IMR-90 (cell line): Measurements from ENCODE around the gene TAS2R50. TPM values are rescaled to one million over a fixed set of nuclear protein-coding genes. Genes with fewer than 3 reads are reported as not detected.
"Not testable (repeated sequence)": the region's sequence is repeated elsewhere in the genome, so short reads cannot be mapped to it uniquely, and the experiment has no call there.

Experiments used
- ATAC-seq: fragments of 200-7000 bp; cut with Tn5 transposase; 2 replicates; pipeline ENCODE4 v1.9.1; 2020; ENCODE audit warnings: low read depth, mild to moderate bottlenecking, moderate library complexity
- BruUV-seq: library from RNA; stranded (reverse); fragments of 400-500 nt; replicated peaks from 2 replicates; lab custom pipeline; 2021; lab: Mats Ljungman, UMichigan
- CTCF ChIA-PET: fragments of 300-600 bp; formaldehyde crosslinking; extraction: SDS; loops from one replicate; lab custom pipeline; 2021; ENCODE audit warnings: antibody characterized with exemption; lab: Yijun Ruan, JAX
- POLR2A ChIA-PET: fragments of 300-600 bp; sonication (Branson Sonifier 250); formaldehyde crosslinking; loops from one replicate; lab custom pipeline; 2022; ENCODE audit warnings: antibody characterized with exemption; ENCODE audit not compliant: unreplicated experiment; lab: Charles Lee
- DNase-seq: peaks from one replicate; pipeline ENCODE4 v3.0.0; 2013
- H2AFZ ChIP-seq: replicated peaks from 2 replicates; pipeline ENCODE3; 2013; ENCODE audit warnings: low read length, mild to moderate bottlenecking; ENCODE audit not compliant: poor library complexity
- H2AK5ac ChIP-seq: 2 replicates; pipeline ENCODE4 v1.6.1; 2013; ENCODE audit warnings: low read depth, low read length, inconsistent platforms
- H2AK9ac ChIP-seq: replicated peaks from 2 replicates; pipeline ENCODE3; 2013; ENCODE audit warnings: mild to moderate bottlenecking, low read depth, low read length, moderate library complexity; ENCODE audit not compliant: poor library complexity
- H2BK120ac ChIP-seq: 2 replicates; pipeline ENCODE4 v1.6.1; 2013; ENCODE audit warnings: low read depth, low read length, inconsistent platforms
- H2BK15ac ChIP-seq: 3 replicates; pipeline ENCODE4 v1.6.1; 2013; ENCODE audit warnings: low read depth, low read length, inconsistent platforms
- H2BK20ac ChIP-seq: 2 replicates; pipeline ENCODE4 v1.6.1; 2013; ENCODE audit warnings: low read depth, mild to moderate bottlenecking, inconsistent platforms, low read length, moderate library complexity
- H2BK5ac ChIP-seq: 2 replicates; pipeline ENCODE4 v1.6.1; 2013; ENCODE audit warnings: mild to moderate bottlenecking, low read depth, low read length, inconsistent platforms; ENCODE audit not compliant: poor library complexity, severe bottlenecking
- H3K14ac ChIP-seq: replicated peaks from 2 replicates; pipeline ENCODE4 v1.6.1; 2013; ENCODE audit warnings: low read depth, low read length, inconsistent platforms
- H3K18ac ChIP-seq: 2 replicates; pipeline ENCODE4 v1.6.1; 2013; ENCODE audit warnings: low read depth, low read length, control low read depth
- H3K23ac ChIP-seq: 2 replicates; pipeline ENCODE4 v1.6.1; 2013; ENCODE audit warnings: low read depth, low read length, inconsistent platforms
- H3K27ac ChIP-seq: 2 replicates; pipeline ENCODE4 v1.5.1; 2013; ENCODE audit warnings: mild to moderate bottlenecking, control low read depth, low read length; ENCODE audit not compliant: insufficient read depth
- H3K27me3 ChIP-seq: 2 replicates; pipeline ENCODE4 v1.6.1; 2013; ENCODE audit warnings: low read length; ENCODE audit not compliant: control insufficient read depth, insufficient read depth
- H3K36me3 ChIP-seq: 2 replicates; pipeline ENCODE4 v1.6.1; 2013; ENCODE audit warnings: low read length, mixed read lengths; ENCODE audit not compliant: control insufficient read depth, insufficient read depth
- H3K4ac ChIP-seq: 2 replicates; pipeline ENCODE4 v1.6.1; 2013; ENCODE audit warnings: low read depth, low read length, inconsistent platforms
- H3K4me1 ChIP-seq: 2 replicates; pipeline ENCODE4 v1.6.1; 2013; ENCODE audit warnings: low read length, mixed read lengths; ENCODE audit not compliant: control insufficient read depth, insufficient read depth
- H3K4me2 ChIP-seq: 2 replicates; pipeline ENCODE4 v1.6.1; 2013; ENCODE audit warnings: low read depth, mild to moderate bottlenecking, control low read depth, low read length, moderate library complexity
- H3K4me3 ChIP-seq: 2 replicates; pipeline ENCODE4 v1.5.1; 2013; ENCODE audit warnings: low read depth, mild to moderate bottlenecking, control low read depth, low read length, moderate library complexity; ENCODE audit not compliant: insufficient read depth
- H3K56ac ChIP-seq: 2 replicates; pipeline ENCODE4 v1.6.1; 2013; ENCODE audit warnings: low read length, inconsistent platforms; ENCODE audit not compliant: insufficient read depth; ENCODE audit errors: extremely low read depth
- H3K79me1 ChIP-seq, 2 experiments: 2 replicates each; pipeline ENCODE4 v1.6.1; 2013; ENCODE audit warnings: low read length in 2 of 2, inconsistent platforms in 1 of 2, low read depth in 1 of 2
- H3K9ac ChIP-seq: 2 replicates; pipeline ENCODE4 v1.6.1; 2013; ENCODE audit warnings: low read depth, low read length, control low read depth
- H3K9me1 ChIP-seq: 2 replicates; pipeline ENCODE4 v1.6.1; 2013; ENCODE audit warnings: low read length, inconsistent platforms; ENCODE audit not compliant: insufficient read depth
- H3K9me3 ChIP-seq: 2 replicates; pipeline ENCODE4 v1.6.1; 2013; ENCODE audit warnings: low read length; ENCODE audit not compliant: control insufficient read depth, insufficient read depth
- H4K20me1 ChIP-seq: 2 replicates; pipeline ENCODE4 v1.6.1; 2013; ENCODE audit warnings: low read length, inconsistent platforms; ENCODE audit not compliant: insufficient read depth
- H4K5ac ChIP-seq: 2 replicates; pipeline ENCODE4 v1.6.1; 2013; ENCODE audit warnings: mild to moderate bottlenecking, low read depth, low read length, control low read depth
- H4K8ac ChIP-seq, 2 experiments: 2 replicates each; pipeline ENCODE4 v1.6.1; 2013; ENCODE audit warnings: low read depth in 2 of 2, low read length in 2 of 2, control low read depth in 1 of 2, inconsistent platforms in 1 of 2
- H4K91ac ChIP-seq: 2 replicates; pipeline ENCODE4 v1.6.1; 2013; ENCODE audit warnings: low read depth, low read length, inconsistent platforms; ENCODE audit not compliant: insufficient read depth
- WGBS, 2 experiments: methylation state at CpG; one replicate each; pipeline versions ENCODE4 v1.1.5 to v1.1.7; 2013; ENCODE audit warnings: missing lambda C conversion rate in 2 of 2; ENCODE audit not compliant: insufficient read length in 1 of 2; ENCODE audit errors: extremely low coverage in 2 of 2; 5-methylcytosine and 5-hydroxymethylcytosine counted together
- dilution Hi-C: fragments of 300-500 bp; cut with HindIII; formaldehyde crosslinking; loops from one replicate; pipeline ENCODE4 v1.14.3; 2018; ENCODE audit warnings: low sequenced_read_pairs; ENCODE audit not compliant: unreplicated experiment
- in situ Hi-C: fragments of 300-500 bp; cut with MboI; formaldehyde crosslinking; loops from 3 replicates; pipeline ENCODE4 v1.14.3; 2019; ENCODE audit warnings: low sequenced_read_pairs, inconsistent platforms, mixed read lengths
- intact Hi-C: fragments of 100-400 bp; cut with micrococcal nuclease; formaldehyde crosslinking; loops from 2 replicates; pipeline ENCODE4 v1.10.0; 2022
- polyA plus RNA-seq, 3 experiments: library from polyadenylated mRNA; depleted of rRNA; stranded (reverse); fragments of >200 nt; gene quantifications; 2 replicates each; pipeline ENCODE4 v1.2.3, GENCODE V29; 2012; ENCODE audit warnings: low replicate concordance in 1 of 3
- total RNA-seq: library from RNA; depleted of rRNA; stranded (reverse); fragments of >200 nt; gene quantifications from 2 replicates; pipeline ENCODE4 v1.2.3, GENCODE V29; 2012

TAS2R50 gene
- total and polyA plus RNA-seq, 2 of the 4 experiments (the other 2 are of a cell fraction): 2.3 TPM; not detected in 1

- H4K5ac ChIP-seq, H3K4me1 ChIP-seq, POLR2A ChIA-PET, H3K79me1 ChIP-seq, H2BK20ac ChIP-seq, H3K36me3 ChIP-seq, CTCF ChIA-PET, H2BK5ac ChIP-seq, H3K23ac ChIP-seq, H2AK5ac ChIP-seq, H2BK120ac ChIP-seq, H2AK9ac ChIP-seq, DNase-seq, H4K8ac ChIP-seq, in situ Hi-C loops, H3K4me2 ChIP-seq, H2AFZ ChIP-seq, H3K27ac ChIP-seq, H3K9me1 ChIP-seq, intact Hi-C loops, H3K4ac ChIP-seq, H3K18ac ChIP-seq, H4K91ac ChIP-seq, H3K4me3 ChIP-seq, H2BK15ac ChIP-seq, ATAC-seq, H3K9me3 ChIP-seq, H3K14ac ChIP-seq, BruUV-seq, dilution Hi-C loops, H3K56ac ChIP-seq, H4K20me1 ChIP-seq, H3K27me3 ChIP-seq, H3K9ac ChIP-seq: not testable (repeated sequence)
- WGBS, 2 experiments: no CpG with 5 or more reads among the region's 3 CpGs
Measured at GRCh38 chr12:11033959-11034358, 47.2 kb upstream of the TAS2R50 start.
